GM04504 (cell line): ENCODE data around the gene PGBD5.

ENCODE experiments used
- DNase-seq: peaks from one replicate; pipeline ENCODE4 v3.0.0-alpha.2; 2012; ENCODE audit warnings: low read depth

The PGBD5 gene

GRCh38 chr1:230300322-230301301, 125.5 kb downstream of the PGBD5 start:
- DNase-seq: no peak

DNA sequence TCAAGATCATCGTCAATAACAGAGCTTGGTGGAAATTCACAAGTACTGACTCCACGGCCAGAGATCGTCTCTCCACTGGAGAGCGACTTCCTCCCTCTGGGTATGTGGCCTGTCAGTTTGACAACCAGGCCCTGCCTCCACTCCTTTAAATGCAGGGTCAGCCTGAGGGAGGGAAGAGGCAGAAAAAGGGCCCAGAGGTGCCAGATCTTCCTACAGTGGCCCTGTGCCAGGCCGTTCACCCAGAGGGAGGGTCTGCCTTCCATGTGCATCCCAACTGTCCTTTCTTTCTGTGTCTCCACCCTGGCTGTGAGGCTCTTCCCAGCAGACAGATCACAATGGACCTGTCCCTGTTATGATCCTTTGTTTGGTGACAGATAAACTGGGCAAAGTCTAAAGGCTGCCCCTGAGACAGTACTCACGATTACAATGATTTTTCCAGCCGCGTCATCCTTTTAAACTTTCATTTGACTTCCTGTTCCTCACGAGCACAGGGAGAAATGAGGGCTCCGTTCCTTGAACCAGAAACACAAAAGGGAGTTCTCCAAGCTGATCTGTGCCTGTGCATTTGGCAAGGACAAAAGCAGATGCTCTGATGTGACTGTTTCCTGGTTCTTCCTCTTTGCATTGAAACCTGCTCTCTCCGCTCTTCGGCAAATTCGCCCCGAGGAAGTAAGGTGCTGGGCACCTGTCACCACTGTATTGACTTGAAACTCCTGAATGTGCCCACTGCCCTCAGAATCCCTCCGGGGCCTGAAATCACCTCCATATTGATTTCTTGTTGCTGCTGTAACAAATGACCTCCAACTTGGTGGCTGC, 126.7 kb downstream of the PGBD5 start:
- DNase-seq: no peak

- no peak for DNase-seq
Observed at GRCh38 chr1:230295367-230295766, 130.8 kb downstream of the PGBD5 start.

DNA sequence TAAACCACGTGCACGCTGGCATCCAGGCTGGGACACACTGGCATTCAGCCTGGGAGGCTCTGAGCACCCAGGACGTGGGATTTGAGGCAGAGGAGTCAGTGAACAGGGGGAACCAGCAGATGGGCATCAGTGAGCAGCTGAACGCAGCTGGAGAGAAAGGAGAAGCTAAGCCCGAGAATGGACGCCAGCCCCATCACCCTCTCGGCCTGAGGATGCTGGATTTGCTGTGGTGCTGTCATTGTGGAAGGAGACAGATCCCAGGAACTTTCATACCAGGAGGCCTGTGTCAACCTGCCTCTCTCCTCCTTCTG, 132.8 kb downstream of the PGBD5 start:
- no peak for DNase-seq

GRCh38 chr1:230292689-230293389, 133.3 kb downstream of the PGBD5 start:
- DNase-seq: no peak

GRCh38 chr1:230291731-230292620, 134.2 kb downstream of the PGBD5 start:
- no peak for DNase-seq

GRCh38 chr1:230289350-230289644, 136.8 kb downstream of the PGBD5 start:
- DNase-seq: no peak

DNA sequence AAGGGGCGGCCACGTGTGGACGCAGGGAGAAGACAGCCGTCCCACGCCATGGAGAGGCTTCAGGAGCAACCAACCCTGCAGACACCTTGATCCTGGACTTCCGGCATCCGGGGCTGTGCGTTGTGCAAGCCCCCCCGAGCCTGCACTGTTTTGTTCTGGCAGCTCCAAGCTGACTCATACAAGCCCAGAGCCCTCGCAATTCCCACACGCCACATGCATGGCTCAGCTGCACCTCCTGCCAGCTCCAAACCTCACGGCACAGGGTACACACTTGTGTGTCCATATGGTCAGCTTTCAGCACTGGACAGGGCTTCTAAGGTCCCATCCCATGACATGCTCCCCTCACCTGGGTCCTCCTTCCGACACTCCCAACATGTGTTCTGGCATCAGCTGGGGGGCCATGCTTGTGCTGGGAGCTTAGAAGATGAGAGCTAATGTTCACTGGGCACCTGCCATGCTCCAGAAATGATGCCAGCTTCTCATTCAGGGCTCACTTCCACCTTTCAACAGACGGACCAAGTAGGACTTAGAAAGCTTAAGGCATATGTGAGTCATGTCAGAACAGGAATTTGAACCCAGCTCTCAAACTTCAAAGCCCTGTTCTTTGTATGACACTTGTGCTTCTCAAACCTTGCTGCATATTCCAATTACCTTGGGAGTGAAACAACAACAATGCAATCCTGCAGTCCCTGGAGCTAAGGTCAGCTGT, 137.3 kb downstream of the PGBD5 start:
- no peak for DNase-seq

DNA sequence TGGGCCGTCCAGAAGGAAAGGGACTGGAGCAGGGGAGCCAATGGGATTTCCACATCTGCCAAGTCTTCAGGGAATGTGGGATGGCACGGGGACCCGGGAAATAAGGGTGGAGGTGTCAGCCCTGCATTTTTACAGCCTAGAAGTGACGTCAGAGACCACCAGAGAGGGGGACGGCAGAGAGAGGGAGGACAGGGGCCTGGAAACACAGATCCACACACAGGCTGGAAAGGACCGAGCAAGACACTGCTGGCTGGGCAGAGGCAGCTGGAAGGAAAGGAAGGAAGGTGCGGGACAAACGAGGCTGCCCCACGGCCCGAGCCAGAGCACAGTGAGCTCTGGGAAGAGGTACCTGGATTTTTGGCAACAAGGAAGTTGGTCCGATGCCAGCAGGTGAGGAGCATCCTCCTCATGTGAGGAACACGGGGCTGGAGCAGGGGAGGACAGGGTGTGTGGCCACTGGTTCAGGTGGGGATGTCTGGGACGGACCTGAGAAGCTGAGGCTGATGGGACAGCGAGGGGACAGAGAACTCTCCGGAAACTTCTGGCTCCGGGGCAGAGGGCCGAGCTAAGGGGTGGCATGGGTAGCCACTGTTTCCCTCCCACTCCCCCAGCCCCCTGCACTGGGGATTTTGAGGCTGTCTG, 138.3 kb downstream of the PGBD5 start:
- DNase-seq: no peak

DNA sequence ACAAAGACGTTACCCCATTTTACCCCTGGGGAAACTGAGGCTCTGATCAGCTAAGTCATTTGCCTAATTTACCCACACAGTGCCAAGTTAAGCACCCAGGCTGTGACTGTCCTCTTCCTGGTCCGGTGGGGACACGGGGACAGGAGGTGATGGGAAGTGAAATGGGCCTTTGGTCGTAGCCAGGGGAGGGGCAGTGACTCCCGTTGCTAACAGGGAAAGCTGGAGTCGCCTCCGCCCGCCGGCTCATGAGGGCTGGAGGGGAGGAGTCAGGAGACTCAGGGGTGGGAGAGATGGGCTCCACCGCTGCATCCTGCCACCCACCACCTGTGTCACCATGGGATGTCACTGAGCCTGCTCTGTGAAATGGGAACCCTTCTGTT, 139.3 kb downstream of the PGBD5 start:
- no peak for DNase-seq

GRCh38 chr1:230286166-230286889, 139.8 kb downstream of the PGBD5 start:
- no peak for DNase-seq

GRCh38 chr1:230285351-230285750, 140.8 kb downstream of the PGBD5 start:
- DNase-seq: no peak

DNA sequence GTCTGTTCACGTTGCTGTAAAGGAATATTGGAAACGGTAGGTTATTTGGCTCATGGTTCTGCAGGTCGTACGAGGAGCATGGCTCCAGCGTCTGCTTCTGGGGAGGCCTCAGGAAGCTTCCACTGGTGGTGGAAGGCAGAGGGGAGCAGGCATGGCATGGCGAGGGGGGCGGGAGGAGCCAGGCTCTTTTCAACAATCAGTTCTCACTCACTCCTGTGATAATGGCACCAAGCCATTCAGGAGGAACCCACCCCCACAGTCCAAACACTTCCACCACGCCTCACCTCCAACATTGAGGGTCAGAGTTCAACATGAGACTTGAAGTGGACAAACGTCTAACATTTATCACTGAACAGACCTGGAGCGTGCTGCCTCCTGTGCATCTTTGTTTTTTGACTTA, 141.2 kb downstream of the PGBD5 start:
- DNase-seq: no peak

DNA sequence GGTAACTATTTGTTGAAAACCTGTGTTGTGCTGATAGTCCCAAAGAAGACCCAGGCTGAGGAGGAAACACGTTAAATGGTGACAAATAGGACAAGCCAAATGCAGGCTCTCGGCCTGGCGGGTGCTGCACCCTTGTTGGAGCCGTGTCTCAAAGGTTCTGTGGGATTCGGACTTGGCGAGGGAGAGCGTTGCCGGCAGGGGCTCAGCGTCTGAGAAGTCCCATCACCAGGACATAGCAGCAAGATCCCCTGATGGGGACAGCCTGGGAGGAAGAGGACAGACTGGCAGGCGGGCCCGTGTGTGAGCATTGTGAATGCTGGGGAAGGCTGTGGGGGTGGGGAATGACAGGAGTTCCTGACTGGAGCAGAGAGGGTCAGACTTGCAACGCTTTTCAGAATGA, 142.5 kb downstream of the PGBD5 start:
- DNase-seq: no peak

- DNase-seq: no peak
Observed at GRCh38 chr1:230282157-230282556, 144.0 kb downstream of the PGBD5 start.

DNA sequence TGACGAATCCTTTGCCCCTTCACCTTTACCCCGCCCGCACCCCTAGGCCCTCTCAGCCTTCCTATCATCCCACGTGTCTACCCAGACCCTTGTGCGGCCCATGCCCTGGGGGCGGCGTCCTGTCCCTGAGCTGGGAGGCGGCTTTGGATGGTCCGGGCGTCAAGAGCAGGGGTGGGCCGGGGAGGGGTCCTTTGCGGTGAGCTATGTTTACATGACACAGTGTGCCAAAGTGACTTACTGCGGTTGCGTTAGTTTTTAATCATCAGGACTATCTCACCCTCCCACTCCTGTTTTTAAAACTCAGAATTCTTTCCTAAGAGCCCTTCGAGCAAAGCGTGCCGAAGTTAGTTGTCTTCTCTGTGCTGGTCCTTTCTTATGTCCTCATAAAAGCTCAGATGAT, 144.6 kb downstream of the PGBD5 start:
- no peak for DNase-seq

DNA sequence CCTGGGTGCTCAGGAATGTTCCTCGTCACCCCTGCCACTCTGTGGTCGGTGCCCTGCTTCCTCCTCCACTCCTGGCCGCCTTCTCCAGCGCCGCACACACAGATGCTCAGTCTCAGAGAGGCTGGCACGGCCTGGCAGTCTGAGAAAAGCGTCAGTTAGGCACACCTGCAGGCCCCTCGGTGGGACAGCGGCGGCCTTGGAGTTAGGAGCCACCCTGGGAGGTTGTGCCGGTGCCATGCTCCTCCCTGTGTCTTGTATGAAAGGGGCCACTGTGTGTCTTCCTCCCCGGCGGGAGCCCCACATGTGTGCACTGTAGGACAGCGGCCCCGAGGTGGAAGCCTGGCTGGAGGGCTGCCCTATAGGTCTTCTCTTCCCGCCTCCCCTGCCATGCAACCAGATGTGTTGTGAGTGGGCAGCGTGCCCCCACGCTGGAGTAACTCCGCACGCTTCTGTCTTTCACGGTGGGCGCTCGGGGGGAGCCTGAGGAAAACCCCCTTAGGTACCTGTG, 145.2 kb downstream of the PGBD5 start:
- no peak for DNase-seq

- DNase-seq: no peak
Observed at GRCh38 chr1:230280054-230280795, 145.9 kb downstream of the PGBD5 start.

DNA sequence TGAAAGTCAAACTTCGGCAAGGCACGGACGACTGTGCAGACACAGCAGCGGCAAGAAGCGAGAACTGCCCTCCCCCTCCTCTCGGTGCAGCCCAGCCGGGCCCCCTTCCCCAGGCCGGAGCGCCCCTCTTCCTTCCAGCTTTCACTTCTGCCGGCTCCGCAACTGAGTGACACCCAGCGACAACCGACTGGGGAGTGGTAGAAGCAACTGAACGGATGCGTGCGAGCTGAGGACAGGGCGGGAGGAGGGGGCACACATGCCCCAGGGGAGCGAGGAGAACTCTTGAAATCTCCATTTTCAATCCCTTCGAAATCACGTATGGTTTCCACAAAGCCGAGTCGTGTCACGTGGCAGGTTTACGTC, 146.6 kb downstream of the PGBD5 start:
- DNase-seq: no peak
